ENCODE results near the gene BOD1L1.

The BOD1L1 gene

DNA sequence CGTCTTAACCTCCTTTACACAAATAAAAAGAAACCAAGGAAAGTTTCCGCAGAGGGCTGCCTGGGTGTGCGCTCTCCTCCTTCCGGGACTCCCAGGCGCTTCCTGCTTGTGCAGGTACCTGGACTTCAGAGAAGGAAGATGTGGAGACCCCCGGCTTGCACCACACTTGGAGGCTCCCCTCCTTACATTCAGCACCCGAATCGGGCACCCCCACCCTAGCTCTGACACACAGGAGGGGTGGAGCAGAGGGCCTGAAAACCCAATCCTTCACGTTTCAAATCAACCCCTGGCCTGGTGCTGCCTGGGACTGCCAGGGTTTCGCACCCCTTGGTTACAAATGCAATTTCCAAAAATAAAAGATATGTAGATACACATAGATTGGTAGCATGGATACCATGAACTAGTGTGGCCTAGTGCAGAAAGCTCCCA lies 86.3 kb downstream of the BOD1L1 start:
- TF ChIP-seq POLR2AphosphoS5 (IDR thresholded peaks at IDR 0.05; ENCODE audit: low read depth, low read length): no peak
- no peak for TF ChIP-seq SIN3A (IDR thresholded peaks at IDR 0.05; ENCODE audit: borderline replicate concordance, insufficient read depth, low read length)
- TF ChIP-seq FOXP2 (optimal IDR thresholded peaks at IDR 0.05; ENCODE audit: borderline replicate concordance, extremely low read depth, extremely low read length, insufficient read depth): no peak
- no peak for TF ChIP-seq TAF1 (IDR thresholded peaks at IDR 0.05; ENCODE audit: borderline replicate concordance, insufficient read depth, low read length)
- TF ChIP-seq REST (IDR thresholded peaks at IDR 0.05; ENCODE audit: insufficient read depth in 1 of 2, low read depth in 2 of 2, low read length in 2 of 2): no peak

DNA sequence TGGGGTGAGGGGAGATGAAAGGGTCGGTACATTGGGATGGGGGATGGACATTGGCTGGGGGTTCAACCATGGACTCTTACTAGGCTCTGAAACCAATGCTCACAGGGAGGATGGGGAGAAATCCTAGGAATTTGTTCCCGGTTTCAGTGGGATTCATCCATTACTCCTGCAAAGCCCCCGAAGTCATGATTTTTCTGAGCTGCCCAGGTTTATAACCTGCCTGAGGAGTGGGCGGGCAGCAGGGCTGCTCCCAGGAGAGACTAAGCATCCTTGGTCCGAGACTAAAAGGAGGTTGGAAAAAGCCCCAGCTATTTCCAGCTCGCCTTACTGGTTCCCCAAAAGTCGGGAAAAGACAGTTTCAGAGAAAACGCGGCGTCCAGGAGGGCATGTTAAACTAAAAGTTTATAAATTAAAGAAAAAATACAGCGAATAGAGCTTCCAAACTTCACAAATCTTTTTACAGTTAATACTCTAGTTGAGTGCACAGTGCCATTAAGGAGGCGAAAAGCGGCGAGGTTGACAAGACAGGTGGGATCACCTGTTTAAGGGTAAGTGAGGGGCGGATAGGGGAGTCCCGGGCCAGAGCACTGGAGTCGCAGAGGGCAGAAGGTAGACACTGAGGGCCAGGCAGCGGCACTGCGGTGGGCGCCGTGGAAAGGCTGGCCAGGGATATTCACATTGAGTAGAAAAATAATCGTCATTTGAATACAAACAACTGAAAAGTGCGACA lies 86.9 kb downstream of the BOD1L1 start:
- no peak for TF ChIP-seq SIN3A (IDR thresholded peaks at IDR 0.05; ENCODE audit: borderline replicate concordance, insufficient read depth, low read length)
- no peak for TF ChIP-seq POLR2AphosphoS5 (IDR thresholded peaks at IDR 0.05; ENCODE audit: low read depth, low read length)
- TF ChIP-seq REST (IDR thresholded peaks at IDR 0.05; ENCODE audit: insufficient read depth in 1 of 2, low read depth in 2 of 2, low read length in 2 of 2): no peak
- TF ChIP-seq TAF1 (IDR thresholded peaks at IDR 0.05; ENCODE audit: borderline replicate concordance, insufficient read depth, low read length): no peak
- TF ChIP-seq FOXP2 (optimal IDR thresholded peaks at IDR 0.05; ENCODE audit: borderline replicate concordance, extremely low read depth, extremely low read length, insufficient read depth): no peak

DNA sequence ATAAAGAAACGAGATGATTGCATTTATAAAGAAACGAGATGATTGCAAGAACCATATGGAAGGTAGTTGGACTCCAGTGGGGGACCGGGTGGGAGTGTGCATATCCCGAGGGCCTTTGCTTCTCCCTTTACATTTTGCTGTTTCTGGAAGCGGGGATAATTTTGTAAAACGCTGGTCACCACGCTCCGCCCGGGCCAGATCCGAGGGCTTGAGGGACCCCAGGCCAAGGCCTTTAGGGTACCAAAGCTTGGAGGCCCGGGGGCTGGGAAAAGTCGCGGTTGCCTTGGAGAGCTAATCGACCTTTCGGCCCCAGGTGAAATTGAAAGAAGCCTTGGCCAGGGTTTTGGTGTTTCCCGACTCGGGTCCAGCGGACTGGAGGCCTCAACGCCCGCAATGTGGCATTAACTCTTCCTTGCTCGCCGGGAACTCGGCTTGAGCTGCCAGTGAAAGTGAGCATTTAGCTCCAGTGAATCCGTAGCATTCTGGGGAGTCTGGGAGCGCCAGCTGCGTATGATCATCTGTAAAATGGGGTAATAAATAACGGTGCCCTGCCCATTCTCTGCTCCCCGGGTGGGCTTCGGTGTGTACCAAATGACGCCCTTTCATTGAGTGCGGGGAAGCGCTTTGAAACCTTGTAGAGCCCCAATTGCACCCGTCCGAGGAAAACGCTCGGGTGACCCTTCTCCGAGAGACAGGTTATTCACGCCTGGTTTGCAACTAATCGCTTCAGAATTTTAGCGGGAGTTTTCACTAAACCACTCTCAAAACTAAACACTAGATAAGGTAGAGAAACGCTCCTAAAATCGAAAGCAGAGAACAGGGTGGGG lies 87.7 kb downstream of the BOD1L1 start:
- TF ChIP-seq SIN3A (IDR thresholded peaks at IDR 0.05; ENCODE audit: borderline replicate concordance, insufficient read depth, low read length) (no peak), FOXP2 (optimal IDR thresholded peaks at IDR 0.05; ENCODE audit: borderline replicate concordance, extremely low read depth, extremely low read length, insufficient read depth) (no peak), REST (IDR thresholded peaks at IDR 0.05; ENCODE audit: insufficient read depth in 1 of 2, low read depth in 2 of 2, low read length in 2 of 2) (no peak), POLR2AphosphoS5 (IDR thresholded peaks at IDR 0.05; ENCODE audit: low read depth, low read length) (no peak), TAF1 (IDR thresholded peaks at IDR 0.05; ENCODE audit: borderline replicate concordance, insufficient read depth, low read length) (no peak)

DNA sequence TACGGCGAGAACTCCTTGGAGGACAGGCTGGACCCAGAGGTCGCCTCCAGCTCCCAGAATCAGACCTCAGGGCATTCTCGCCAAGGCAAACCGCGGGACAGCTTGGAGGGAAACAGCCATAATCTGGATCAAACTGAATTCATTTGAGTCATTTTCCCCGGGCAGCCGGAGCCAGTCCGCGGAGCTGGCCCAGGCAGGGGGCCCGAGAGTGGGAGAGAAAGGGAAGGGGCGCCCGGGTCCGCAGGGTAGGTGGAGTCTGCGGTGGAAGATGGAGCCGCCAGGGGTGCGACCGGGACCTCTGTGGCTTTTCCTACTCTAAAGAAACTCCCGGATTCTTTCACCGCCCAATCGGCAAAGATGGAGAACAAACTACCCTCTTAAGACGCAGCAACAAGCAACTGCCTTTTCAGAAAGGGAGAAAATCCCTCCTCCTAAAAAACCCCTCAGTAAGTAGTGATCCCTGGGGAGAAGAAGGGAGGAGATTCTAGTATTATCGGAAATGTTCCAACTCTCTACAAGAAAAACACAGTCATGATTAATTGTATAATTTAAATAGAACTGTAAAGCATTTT lies 88.4 kb downstream of the BOD1L1 start:
- TF ChIP-seq SIN3A (IDR thresholded peaks at IDR 0.05; ENCODE audit: borderline replicate concordance, insufficient read depth, low read length) (no peak), TAF1 (IDR thresholded peaks at IDR 0.05; ENCODE audit: borderline replicate concordance, insufficient read depth, low read length) (no peak), POLR2AphosphoS5 (IDR thresholded peaks at IDR 0.05; ENCODE audit: low read depth, low read length) (no peak), REST (IDR thresholded peaks at IDR 0.05; ENCODE audit: insufficient read depth in 1 of 2, low read depth in 2 of 2, low read length in 2 of 2) (no peak), FOXP2 (optimal IDR thresholded peaks at IDR 0.05; ENCODE audit: borderline replicate concordance, extremely low read depth, extremely low read length, insufficient read depth) (no peak)
